ENCODE measurements around the gene SEMA3F.
A peak's percentile ranks its signal among the peaks of the same experiment; 100 is the strongest.
"Not testable (repeated sequence)": the region's sequence is repeated elsewhere in the genome, so short reads cannot be mapped to it uniquely, and the experiment has no call there.

SEMA3F gene

DNA sequence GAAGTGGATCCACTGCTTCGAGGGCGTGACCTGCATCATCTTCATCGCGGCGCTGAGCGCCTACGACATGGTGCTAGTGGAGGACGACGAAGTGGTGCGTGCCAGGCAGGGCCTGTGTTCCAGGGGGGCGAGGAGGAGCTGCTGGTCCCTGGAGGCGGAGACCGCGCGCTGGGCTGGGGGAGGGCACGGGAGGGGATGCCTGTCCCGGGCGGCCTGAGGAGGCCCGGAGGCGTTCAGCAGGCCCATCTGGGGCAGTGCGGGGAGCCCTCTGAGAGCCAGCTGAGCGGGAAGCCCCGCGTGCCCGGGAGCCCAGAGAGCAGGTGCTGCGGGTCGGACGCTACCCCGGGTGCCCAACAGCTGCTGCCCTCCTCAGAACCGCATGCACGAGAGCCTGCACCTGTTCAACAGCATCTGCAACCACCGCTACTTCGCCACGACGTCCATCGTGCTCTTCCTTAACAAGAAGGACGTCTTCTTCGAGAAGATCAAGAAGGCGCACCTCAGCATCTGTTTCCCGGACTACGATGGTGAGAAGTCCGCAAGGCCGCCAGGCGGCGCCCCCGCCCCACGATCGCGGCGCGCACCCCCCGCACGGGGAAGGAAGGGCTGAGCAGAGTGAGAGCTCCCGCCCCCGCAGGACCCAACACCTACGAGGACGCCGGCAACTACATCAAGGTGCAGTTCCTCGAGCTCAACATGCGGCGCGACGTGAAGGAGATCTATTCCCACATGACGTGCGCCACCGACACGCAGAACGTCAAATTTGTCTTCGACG is 39.2 kb downstream of the SEMA3F start:
- no peak for DNase-seq

- no peak for DNase-seq
These were observed 39.9 kb downstream of the SEMA3F start for GRCh38 chr3:50194903-50195500.

- DNase-seq, result peak; percentile 34
These were observed 40.6 kb downstream of the SEMA3F start for GRCh38 chr3:50195501-50196252.

DNA sequence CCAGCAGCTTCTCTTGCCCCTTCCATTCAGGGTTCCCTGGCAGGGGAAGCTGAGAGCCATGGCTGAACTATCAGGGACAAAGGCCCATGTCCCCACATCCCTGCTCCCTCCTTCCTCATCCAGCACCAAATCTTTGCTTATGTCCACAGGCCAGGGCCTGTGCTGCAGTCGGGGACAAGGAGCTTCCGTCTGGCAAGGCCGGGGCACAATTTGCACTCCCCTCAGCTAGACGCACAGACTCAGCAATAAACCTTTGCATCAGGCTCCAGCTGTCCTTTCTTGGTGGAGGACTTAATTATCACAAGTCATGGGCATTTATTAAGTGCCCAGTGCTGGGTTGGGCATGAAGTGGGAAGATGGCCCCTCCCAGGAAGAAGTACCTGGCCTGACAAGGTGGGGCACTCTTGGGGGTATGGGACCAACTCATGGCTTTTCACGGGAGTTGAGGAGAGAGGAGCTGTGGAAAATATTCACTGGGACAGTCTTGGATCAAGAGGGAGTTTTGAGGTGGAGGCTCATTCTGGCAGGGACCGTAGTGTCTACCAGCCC is 41.2 kb downstream of the SEMA3F start:
- DNase-seq, result no peak

- peak; percentile 60 for DNase-seq
These were observed 46.6 kb downstream of the SEMA3F start for GRCh38 chr3:50201573-50202315.

- no peak for DNase-seq
These were observed 47.4 kb downstream of the SEMA3F start for GRCh38 chr3:50202353-50203112.

DNA sequence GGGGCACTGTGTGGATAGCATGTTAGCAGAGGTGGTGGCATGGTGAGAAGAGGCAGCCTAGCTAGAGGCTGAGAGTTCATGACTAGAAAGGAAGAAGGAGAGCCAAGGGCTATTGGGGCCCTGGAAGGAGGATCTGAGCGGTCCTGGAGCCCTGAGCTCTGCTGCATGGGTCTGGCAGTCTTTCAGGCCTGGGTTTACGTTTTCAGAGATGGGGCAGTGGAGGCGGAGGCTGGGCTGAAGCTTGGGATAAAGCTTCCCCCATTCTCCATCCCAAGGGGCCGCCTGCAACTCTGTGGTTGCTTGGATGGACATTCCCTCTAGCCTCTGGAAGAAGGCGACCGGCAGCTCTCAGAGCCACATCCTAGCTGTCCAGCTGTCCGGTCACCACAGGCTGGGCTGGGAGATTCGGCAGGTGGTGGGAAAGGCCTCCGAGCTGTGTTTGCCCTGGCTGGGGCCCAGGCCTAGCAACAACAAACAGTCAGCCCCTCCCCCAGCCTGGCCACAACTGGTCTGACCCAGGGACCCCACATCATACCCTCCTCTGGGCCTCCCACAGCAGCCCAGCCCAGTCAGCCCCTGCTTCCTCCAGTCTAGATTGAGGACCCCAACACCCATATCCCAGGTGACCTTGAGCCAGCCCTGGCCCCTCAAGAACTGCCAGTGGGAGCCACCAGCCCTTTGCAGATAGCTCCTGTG is 48.1 kb downstream of the SEMA3F start:
- DNase-seq, result no peak

GRCh38 chr3:50203809-50204803 is 49.0 kb downstream of the SEMA3F start:
- DNase-seq, result no peak

- no peak for DNase-seq
These were observed 49.8 kb downstream of the SEMA3F start, which contains the start of gene SLC38A3 for GRCh38 chr3:50204804-50205412. SLC38A3 (plus strand) TSS chr3:50205271; CDS start chr3:50214200, 8,929 bp downstream.

DNA sequence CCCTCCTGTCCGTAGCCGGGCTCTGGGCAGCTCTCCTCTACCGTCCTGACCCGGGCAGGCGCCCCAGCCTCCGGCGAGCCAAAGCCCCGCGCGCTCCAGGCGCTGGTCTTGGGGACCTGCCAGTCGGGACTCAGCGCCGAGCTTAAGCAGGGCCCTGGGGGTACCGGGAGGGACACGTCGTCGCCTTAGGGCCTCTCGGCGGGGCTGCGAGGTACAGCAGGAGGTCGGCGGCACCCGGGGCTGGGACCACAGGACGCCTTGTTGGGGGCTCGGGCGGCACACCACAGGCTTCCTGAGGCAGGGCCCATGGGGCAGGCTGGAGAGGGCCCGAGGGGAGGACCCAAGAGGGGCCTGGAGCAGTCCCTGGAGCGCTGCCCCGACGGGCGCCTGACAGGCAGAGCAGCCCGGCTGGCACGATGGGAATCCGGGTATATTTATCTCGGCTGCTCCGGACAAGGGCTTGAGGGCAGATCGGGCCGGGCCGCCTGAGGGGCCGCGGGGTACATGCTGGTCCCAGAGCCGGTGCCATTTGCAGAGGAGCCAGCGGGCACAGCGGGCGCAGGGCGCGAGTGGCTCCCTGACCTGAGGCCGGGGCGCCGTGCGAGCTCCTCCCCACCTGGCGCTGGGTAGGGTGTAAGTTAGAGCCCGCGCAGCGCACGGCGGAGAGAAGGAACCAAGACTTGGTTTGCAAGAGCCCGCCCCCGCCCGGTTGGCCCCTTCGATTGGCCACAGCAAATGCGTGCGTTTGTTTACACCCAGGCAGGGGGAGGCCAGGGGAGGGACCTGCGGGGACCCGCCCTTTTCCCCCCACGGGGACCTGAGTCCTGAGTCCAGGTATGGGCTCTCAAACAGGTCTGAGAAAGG is 50.5 kb downstream of the SEMA3F start:
- DNase-seq, result no peak

GRCh38 chr3:50207359-50208042 is 52.4 kb downstream of the SEMA3F start:
- DNase-seq, result no peak

DNA sequence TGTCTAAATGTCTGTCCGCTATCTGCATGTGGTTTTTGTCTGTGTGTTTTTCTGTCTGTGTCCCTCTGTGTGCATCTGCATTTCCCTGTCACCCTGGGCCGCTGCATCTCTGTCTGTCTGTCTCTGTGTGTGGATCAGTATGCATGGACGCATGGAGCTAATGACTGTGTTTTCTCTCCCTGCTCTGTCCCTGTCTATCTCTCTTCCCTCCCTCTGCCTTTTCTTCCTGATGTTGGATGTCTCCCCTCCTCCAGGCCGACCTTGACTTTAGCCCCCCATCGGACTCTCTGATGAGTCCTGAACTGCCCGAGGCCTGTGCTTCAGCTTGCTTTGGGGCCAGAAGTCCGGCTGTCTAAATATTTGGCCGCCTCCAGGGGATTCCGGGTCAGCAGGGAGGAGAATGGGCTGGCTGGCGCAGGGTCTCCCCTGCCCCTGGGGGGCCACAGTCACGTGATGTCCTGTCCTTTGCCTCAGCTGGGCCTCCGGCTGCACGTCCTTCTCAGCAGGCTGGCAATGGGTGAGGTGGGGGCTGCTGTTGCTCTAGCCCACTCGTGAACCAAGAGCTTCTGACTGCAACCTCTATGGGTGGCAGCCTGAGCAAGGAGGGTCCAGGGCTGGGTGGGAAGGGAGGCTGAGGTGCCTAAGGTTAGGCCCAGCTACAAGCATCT is 53.7 kb downstream of the SEMA3F start:
- DNase-seq, result no peak

DNA sequence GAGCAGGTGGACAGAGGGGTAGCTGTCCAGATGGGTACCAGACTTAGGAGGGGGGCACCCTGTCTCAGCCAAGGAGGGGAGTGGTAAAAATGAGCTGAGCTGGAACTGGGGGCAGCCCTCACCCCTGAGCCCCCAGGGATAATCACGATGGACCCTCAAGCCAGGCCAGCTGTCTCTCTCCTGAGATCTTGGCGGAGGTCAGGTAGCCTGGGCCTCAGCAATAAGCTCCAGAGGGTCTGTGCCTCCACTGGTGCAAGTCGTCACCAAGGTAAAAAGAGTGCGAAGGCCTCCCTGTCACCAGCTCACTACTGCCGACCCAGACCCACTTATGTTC is 55.0 kb downstream of the SEMA3F start:
- DNase-seq, result no peak

- DNase-seq, result no peak
These were observed 55.6 kb downstream of the SEMA3F start for GRCh38 chr3:50210510-50211367.

- not testable (repeated sequence) for DNase-seq
These were observed 56.2 kb downstream of the SEMA3F start for GRCh38 chr3:50211368-50211717.

- DNase-seq, result no peak
These were observed 56.8 kb downstream of the SEMA3F start for GRCh38 chr3:50211930-50212329.

GRCh38 chr3:50212502-50212901 is 57.4 kb downstream of the SEMA3F start:
- no peak for DNase-seq

All from SHP77 treated with DMSO at 0.1 percent for 48 hours (cell line).